ENCODE measurements around the gene ROPN1B.

Gene ROPN1B

GRCh38 chr3:126005951-126006350, 37.0 kb downstream of the ROPN1B start:
- DNase-seq = no peak

- DNase-seq = peak; percentile 34
These were observed 39.2 kb downstream of the ROPN1B start for GRCh38 chr3:126008219-126008618.

GRCh38 chr3:126009181-126009580, 40.2 kb downstream of the ROPN1B start:
- no peak for DNase-seq

GRCh38 chr3:126013751-126014156, 44.8 kb downstream of the ROPN1B start:
- DNase-seq = peak; percentile 36

- no peak for DNase-seq
These were observed 45.3 kb downstream of the ROPN1B start for GRCh38 chr3:126014252-126014651.

GRCh38 chr3:126015075-126015474, 46.1 kb downstream of the ROPN1B start:
- DNase-seq = peak; percentile 25

- DNase-seq = no peak
These were observed 47.6 kb downstream of the ROPN1B start for GRCh38 chr3:126016616-126017015.

GRCh38 chr3:126017362-126017761, 48.4 kb downstream of the ROPN1B start:
- DNase-seq = peak; percentile 32

- peak; percentile 22 for DNase-seq
These were observed 49.6 kb downstream of the ROPN1B start for GRCh38 chr3:126018545-126018944.

- no peak for DNase-seq
These were observed 50.0 kb downstream of the ROPN1B start for GRCh38 chr3:126018995-126019394.

- DNase-seq = peak; percentile 35
These were observed 50.7 kb downstream of the ROPN1B start for GRCh38 chr3:126019683-126020082.

GRCh38 chr3:126021224-126021623, 52.2 kb downstream of the ROPN1B start:
- DNase-seq = no peak

- no peak for DNase-seq
These were observed 52.7 kb downstream of the ROPN1B start for GRCh38 chr3:126021702-126022101.

- DNase-seq = peak; percentile 19
These were observed 53.9 kb downstream of the ROPN1B start for GRCh38 chr3:126022741-126023359.

GRCh38 chr3:126023390-126023789, 54.4 kb downstream of the ROPN1B start:
- DNase-seq = no peak

GRCh38 chr3:126024049-126024854, 55.3 kb downstream of the ROPN1B start:
- DNase-seq = peak; percentile 23

- DNase-seq = peak; percentile 15
These were observed 56.2 kb downstream of the ROPN1B start for GRCh38 chr3:126025116-126025729.

GRCh38 chr3:126025862-126026261, 56.9 kb downstream of the ROPN1B start:
- peak; percentile 11 for DNase-seq

GRCh38 chr3:126026277-126026751, 57.3 kb downstream of the ROPN1B start:
- DNase-seq = peak; percentile 18

GRCh38 chr3:126026761-126027160, 57.8 kb downstream of the ROPN1B start:
- DNase-seq = peak; percentile 10

GRCh38 chr3:126028096-126028495, 59.1 kb downstream of the ROPN1B start:
- peak; percentile 7 for DNase-seq

- DNase-seq = no peak
These were observed 60.3 kb downstream of the ROPN1B start for GRCh38 chr3:126029241-126029640.

- DNase-seq = no peak
These were observed 61.5 kb downstream of the ROPN1B start for GRCh38 chr3:126030455-126030854.

- DNase-seq = peak; percentile 7
These were observed 63.0 kb downstream of the ROPN1B start for GRCh38 chr3:126031981-126032471.

Data from right forelimb (tissue), 1 donor.